Epithelial cell of proximal tubule (primary cell): Measurements from ENCODE around the gene TMEM151B. TPM values are rescaled to one million over a fixed set of nuclear protein-coding genes. Genes with fewer than 3 reads are reported as not detected.

Source experiments
- DNase-seq: peaks from one replicate; pipeline ENCODE4 v3.0.0-alpha.2; 2011; ENCODE audit warnings: low read depth
- H3K4me3 ChIP-seq: 2 replicates; pipeline ENCODE4 v1.5.1; 2011; ENCODE audit warnings: low read depth, mild to moderate bottlenecking, low read length
- total RNA-seq: library from RNA; depleted of rRNA; stranded (reverse); fragments of >200 nt; gene quantifications from 2 replicates; pipeline ENCODE4 v1.2.3, GENCODE V29; 2015
- TF ChIP-seq, protein P1 (sequence below): conservative IDR thresholded peaks from 2 replicates; pipeline ENCODE4 v1.5.1; 2012; ENCODE audit warnings: low read depth, mild to moderate bottlenecking, low read length

The TMEM151B gene
- total RNA-seq, 1 donor from 2014 or later: not detected

DNA sequence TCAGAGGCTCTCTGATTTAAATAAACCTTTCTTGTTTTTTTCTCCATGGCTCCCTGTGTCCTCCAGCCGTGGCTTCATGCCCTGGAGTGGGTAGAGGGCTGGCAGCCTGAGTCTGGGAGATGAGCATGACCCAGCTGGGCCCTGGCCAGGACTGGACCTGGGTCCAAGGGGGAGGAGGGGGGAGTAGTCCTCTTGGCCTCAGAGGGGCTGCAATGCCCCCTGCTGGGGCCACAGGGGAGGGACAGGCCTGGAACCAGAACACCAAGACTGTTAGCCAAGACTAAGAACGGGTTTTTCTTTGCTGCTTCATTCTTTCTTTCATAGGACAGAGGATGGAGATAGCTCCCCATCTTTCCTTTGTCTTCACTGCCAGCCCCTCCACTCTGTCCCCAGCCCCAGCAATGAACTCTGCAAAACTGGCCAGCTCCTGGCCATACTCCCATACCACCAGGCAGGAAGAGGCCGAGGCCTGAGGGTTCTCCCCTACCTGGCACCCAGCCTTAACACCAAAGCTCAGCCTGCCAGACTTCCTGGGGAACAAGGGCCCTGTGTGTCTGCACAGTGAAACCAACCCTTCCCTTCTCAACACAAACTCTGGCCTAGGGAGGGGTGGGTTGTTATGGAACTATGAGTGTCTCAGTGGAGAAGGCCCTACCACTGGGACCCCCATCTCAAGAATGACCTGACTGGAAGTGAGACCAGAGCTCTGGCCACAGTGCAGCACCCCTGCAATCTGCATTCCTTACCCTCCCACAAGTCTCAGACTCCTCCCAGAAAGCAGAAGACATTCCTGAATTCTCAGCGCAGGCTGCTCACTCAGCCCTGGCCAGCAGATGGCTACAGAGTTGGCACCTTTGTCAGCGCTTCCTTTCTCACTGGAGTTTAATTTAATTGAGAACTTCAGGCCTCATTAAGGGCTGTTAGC is 35.9 kb upstream of the TMEM151B start:
- TF ChIP-seq, protein P1, sequence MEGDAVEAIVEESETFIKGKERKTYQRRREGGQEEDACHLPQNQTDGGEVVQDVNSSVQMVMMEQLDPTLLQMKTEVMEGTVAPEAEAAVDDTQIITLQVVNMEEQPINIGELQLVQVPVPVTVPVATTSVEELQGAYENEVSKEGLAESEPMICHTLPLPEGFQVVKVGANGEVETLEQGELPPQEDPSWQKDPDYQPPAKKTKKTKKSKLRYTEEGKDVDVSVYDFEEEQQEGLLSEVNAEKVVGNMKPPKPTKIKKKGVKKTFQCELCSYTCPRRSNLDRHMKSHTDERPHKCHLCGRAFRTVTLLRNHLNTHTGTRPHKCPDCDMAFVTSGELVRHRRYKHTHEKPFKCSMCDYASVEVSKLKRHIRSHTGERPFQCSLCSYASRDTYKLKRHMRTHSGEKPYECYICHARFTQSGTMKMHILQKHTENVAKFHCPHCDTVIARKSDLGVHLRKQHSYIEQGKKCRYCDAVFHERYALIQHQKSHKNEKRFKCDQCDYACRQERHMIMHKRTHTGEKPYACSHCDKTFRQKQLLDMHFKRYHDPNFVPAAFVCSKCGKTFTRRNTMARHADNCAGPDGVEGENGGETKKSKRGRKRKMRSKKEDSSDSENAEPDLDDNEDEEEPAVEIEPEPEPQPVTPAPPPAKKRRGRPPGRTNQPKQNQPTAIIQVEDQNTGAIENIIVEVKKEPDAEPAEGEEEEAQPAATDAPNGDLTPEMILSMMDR: peak; percentile 85

GRCh38 chr6:44235269-44235668 is 35.0 kb upstream of the TMEM151B start:
- no peak for DNase-seq
- TF ChIP-seq, protein P1: no peak
- H3K4me3 ChIP-seq: no peak overlapping the region

More for the DNA sequence above, 35.9 kb upstream of the TMEM151B start:
- no peak overlapping the region for H3K4me3 ChIP-seq
- DNase-seq: no peak

DNA sequence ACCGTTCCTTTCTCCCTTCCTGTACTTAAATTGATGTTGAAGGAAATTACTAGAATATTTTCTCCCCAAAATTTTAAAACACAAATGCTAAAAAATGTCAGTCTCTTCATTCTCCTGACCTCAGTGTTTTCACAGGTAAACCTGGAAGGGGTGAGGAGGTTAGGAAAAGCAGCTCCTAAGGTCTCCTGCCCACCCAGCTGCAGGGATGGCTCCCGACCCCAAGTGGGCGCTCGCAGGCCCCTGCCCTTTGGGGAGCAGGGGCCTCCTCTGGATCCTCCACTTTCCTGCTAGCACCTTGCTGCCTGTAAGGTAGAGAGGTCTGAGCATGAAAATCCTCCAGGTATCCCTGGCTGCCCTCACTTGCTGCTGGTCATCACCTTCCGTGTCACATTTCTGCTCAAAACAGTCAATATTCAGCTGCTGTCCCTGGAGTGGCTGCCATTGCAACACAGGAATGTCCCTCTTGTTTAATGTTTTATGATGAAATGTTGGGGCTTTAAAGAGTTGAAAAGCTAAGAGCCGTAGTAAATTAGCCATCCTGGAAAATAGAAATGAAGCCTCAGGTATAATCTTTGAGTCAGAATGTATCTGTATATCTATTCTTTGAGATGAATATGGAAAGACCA is 34.2 kb upstream of the TMEM151B start:
- no peak overlapping the region for H3K4me3 ChIP-seq
- TF ChIP-seq, protein P1: no peak
- no peak for DNase-seq

DNA sequence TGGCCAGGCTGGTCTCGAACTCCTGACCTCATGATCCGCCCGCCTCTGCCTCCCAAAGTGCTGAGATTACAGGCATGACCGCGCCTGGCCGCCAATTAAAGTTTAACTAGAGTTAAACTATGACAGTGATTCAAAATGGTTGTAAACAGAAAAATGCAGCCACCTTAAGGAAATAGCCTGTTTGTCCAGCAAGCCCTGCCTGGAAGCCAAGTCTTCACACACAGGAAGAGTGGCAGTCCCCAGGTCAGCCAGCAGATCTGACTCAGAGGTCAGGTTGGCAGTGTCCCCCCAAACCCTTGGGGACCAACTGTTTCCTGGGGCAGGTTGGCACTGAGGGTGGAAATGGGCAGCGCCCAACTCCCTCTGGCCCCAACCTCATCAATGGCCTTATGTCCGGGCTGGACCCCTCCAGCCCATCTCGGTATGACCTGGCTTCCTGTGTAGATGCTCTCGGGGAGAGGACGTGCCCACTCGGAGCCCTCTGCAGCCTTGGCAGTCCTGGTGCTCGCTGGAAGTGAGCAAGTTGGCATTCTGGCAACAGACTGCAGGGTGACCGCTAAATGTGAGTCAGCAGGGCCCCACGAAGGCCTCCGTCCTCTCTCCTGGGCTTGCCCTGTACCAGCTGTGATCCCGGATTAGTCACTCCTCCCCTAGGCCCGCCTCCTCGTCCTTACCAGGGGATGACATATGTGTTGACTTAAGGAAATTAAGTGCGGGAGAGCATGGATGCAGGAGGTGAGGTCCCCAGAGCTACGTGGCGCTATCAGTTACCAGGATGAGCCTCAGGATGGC is 33.0 kb upstream of the TMEM151B start:
- TF ChIP-seq, protein P1: no peak
- peak; percentile 92 for DNase-seq
- H3K4me3 ChIP-seq: peak overlapping the region; percentile 62

DNA sequence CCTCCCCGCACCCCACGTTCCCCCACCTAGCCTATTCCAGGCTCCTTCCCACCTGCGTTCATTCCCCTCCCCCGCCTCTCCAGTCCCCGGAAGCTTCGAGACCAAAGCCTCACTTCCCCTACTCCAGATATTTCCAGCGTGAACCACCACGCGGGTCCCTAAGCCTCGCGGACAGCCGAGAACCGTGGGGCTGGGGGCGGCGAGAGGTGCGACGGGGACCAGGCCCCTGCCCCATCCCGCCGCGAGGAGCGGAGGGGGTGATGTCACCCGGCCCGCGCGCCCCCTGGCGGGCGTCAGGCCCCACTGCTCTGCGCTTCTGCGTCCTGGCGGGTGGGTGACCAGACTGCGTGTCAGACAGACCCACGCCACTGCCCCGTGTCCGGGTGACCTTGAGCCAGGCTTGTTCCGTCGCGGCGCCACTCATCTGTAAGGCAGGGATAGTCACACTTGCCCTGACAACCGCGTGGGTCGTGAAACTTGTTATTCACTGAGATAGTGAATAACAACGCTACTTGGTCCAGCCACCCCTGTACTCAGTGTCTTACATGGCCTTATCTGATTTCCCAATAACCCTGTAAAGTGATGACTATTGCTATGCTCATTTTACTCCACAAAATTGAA is 32.3 kb upstream of the TMEM151B start:
- H3K4me3 ChIP-seq: peak overlapping the region; percentile 62
- DNase-seq: no peak

More for the DNA sequence above, 32.3 kb upstream of the TMEM151B start:
- TF ChIP-seq, protein P1: peak; percentile 88
